Measurements from ENCODE around the gene TBX6.

DNA sequence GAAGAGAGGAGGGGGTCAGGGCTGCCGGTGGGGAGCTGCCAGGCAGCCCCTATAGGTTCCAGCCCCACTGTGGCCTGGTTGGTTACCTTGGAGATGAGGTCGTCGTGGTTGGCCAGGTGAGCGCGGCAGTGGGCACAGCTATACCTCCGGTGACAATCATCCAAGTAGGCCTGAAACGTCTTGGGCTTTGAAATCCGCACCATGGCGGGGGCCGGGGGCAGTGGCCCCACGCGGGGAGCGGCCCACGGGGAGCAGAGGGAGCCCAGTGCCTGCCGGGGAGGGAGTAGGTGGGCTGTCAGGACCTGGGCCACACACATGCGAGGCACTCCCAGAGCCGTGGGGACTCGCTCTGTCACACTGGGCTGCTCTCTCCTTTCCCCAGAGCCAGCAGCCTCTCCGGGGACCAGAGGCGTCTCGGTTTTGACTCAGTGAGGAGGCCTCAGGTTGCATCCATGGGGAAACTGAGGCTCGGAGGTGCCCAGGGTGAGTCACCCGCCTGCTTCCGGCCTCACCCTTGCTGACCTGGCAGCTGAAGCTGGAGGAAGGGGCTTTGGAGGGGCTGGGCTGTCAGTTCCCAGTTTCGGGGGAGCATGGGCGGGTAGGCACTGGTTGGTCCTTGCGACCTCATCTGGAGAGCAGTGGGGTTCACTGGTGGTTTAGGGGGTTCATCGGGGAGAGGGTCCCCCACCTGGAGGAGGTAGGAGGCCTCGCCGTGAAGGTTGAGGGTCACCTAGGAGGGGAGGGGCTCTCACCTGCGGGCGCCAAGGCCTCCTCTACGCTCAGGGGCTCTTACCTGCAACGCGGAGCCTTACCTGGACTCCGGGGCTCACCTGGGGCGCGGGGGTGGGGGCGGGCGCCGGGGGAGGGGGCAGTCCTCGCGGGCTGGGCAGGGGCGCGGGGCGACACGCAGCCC, 3.7 kb upstream of the TBX6 start:
- no peak for TF ChIP-seq POLR2AphosphoS5 (IDR thresholded peaks at IDR 0.05; ENCODE audit: low read depth)
- TF ChIP-seq, protein P1, sequence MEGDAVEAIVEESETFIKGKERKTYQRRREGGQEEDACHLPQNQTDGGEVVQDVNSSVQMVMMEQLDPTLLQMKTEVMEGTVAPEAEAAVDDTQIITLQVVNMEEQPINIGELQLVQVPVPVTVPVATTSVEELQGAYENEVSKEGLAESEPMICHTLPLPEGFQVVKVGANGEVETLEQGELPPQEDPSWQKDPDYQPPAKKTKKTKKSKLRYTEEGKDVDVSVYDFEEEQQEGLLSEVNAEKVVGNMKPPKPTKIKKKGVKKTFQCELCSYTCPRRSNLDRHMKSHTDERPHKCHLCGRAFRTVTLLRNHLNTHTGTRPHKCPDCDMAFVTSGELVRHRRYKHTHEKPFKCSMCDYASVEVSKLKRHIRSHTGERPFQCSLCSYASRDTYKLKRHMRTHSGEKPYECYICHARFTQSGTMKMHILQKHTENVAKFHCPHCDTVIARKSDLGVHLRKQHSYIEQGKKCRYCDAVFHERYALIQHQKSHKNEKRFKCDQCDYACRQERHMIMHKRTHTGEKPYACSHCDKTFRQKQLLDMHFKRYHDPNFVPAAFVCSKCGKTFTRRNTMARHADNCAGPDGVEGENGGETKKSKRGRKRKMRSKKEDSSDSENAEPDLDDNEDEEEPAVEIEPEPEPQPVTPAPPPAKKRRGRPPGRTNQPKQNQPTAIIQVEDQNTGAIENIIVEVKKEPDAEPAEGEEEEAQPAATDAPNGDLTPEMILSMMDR (IDR thresholded peaks at IDR 0.05; ENCODE audit: insufficient read depth, low read length) = no peak
- no peak for TF ChIP-seq SPI1 (IDR thresholded peaks at IDR 0.05; ENCODE audit: borderline replicate concordance, low read depth)
- TF ChIP-seq GABPA (IDR thresholded peaks at IDR 0.05; ENCODE audit: low read depth) = no peak
- TF ChIP-seq, protein P2, sequence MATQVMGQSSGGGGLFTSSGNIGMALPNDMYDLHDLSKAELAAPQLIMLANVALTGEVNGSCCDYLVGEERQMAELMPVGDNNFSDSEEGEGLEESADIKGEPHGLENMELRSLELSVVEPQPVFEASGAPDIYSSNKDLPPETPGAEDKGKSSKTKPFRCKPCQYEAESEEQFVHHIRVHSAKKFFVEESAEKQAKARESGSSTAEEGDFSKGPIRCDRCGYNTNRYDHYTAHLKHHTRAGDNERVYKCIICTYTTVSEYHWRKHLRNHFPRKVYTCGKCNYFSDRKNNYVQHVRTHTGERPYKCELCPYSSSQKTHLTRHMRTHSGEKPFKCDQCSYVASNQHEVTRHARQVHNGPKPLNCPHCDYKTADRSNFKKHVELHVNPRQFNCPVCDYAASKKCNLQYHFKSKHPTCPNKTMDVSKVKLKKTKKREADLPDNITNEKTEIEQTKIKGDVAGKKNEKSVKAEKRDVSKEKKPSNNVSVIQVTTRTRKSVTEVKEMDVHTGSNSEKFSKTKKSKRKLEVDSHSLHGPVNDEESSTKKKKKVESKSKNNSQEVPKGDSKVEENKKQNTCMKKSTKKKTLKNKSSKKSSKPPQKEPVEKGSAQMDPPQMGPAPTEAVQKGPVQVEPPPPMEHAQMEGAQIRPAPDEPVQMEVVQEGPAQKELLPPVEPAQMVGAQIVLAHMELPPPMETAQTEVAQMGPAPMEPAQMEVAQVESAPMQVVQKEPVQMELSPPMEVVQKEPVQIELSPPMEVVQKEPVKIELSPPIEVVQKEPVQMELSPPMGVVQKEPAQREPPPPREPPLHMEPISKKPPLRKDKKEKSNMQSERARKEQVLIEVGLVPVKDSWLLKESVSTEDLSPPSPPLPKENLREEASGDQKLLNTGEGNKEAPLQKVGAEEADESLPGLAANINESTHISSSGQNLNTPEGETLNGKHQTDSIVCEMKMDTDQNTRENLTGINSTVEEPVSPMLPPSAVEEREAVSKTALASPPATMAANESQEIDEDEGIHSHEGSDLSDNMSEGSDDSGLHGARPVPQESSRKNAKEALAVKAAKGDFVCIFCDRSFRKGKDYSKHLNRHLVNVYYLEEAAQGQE (IDR thresholded peaks at IDR 0.05; ENCODE audit: insufficient replicate concordance, low read depth) = no peak

Measured in HL-60 (cell line).